ENCODE data around the gene ACOT8.

Gene ACOT8

DNA sequence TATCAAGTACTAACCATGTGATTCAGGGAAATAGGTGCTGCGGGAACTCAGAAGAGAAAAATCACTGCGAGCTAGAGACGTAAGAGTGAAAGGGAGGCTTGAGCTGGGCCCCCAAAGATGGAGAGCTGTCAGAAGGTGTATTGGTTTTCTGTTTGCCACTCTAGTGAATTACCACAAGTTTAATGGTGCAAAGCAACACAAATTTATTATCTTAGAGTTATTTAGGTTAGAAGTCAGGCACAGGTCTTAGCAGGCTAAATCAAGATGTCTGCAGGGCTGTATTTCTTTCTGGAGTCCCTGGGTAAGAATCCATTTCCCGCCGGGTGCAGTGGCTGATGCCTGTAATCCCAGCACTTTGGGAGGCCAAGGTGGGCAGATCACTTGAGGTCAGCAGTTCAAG, 2.7 kb upstream of the ACOT8 start:
- no peak overlapping the region for H3K27ac ChIP-seq (ENCODE audit: low read length)
- no peaks in the 10 kb centered on the region for H3K9me3 ChIP-seq (ENCODE audit: insufficient read depth, low read length, severe bottlenecking)
- no peak overlapping the region for H2AFZ ChIP-seq (ENCODE audit: low read depth, low read length)
- ATAC-seq (ENCODE audit: insufficient read depth, low read depth) (no peak), DNase-seq (no peak)
- H3K36me3 ChIP-seq (ENCODE audit: insufficient read depth, low read length) = peaks cover 5% of the 10 kb centered on the region
- no peaks in the 10 kb centered on the region for H3K27me3 ChIP-seq (ENCODE audit: insufficient read depth, low read length, poor library complexity)
- no peak for TF ChIP-seq EZH2 (IDR thresholded peaks at IDR 0.05; ENCODE audit: borderline replicate concordance, low read depth, low read length, severe bottlenecking)
- TF ChIP-seq, protein P1, sequence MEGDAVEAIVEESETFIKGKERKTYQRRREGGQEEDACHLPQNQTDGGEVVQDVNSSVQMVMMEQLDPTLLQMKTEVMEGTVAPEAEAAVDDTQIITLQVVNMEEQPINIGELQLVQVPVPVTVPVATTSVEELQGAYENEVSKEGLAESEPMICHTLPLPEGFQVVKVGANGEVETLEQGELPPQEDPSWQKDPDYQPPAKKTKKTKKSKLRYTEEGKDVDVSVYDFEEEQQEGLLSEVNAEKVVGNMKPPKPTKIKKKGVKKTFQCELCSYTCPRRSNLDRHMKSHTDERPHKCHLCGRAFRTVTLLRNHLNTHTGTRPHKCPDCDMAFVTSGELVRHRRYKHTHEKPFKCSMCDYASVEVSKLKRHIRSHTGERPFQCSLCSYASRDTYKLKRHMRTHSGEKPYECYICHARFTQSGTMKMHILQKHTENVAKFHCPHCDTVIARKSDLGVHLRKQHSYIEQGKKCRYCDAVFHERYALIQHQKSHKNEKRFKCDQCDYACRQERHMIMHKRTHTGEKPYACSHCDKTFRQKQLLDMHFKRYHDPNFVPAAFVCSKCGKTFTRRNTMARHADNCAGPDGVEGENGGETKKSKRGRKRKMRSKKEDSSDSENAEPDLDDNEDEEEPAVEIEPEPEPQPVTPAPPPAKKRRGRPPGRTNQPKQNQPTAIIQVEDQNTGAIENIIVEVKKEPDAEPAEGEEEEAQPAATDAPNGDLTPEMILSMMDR (IDR thresholded peaks at IDR 0.05; ENCODE audit: borderline replicate concordance, extremely low read depth, low read length, poor library complexity, severe bottlenecking) = no peak
- no peak overlapping the region for H3K4me2 ChIP-seq (ENCODE audit: insufficient read depth, low read length)
- H3K79me2 ChIP-seq (ENCODE audit: insufficient read depth, low read length) = peaks cover 41% of the 10 kb centered on the region
- H4K20me1 ChIP-seq (ENCODE audit: insufficient read depth, low read length) = no peaks in the 10 kb centered on the region
- H3K9ac ChIP-seq (ENCODE audit: low read depth, low read length) = no peak overlapping the region
- H3K4me3 ChIP-seq (ENCODE audit: low read depth in 1 of 2, low read length in 2 of 2) = no peak overlapping the region
- peaks cover 37% of the 10 kb centered on the region for H3K4me1 ChIP-seq (ENCODE audit: insufficient read depth, low read length)

DNA sequence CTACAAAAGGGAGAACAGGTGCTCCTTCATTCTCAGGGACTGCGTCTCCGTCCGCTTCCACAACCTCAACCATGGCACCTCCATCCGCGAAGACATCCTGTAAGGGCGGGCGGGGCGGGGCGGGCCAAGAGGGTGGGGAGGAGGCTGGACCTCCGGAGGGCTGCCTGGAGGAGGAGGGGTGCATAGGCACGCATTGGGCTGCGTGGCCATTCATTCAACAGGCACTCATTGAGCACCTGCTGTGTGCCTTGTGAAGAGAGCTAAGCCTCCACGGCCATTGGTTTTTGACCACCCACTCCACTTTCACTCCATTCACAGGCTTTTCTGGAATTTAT, 657 bp upstream of the ACOT8 start:
- Histone ChIP-seq H2AFZ (ENCODE audit: low read depth, low read length) (peak overlapping the region; percentile 87), H3K9ac (ENCODE audit: low read depth, low read length) (peak overlapping the region; percentile 91), H3K36me3 (ENCODE audit: insufficient read depth, low read length) (peaks cover 16% of the 10 kb centered on the region), H3K27ac (ENCODE audit: low read length) (peak overlapping the region; percentile 82), H3K9me3 (ENCODE audit: insufficient read depth, low read length, severe bottlenecking) (no peaks in the 10 kb centered on the region), H3K4me2 (ENCODE audit: insufficient read depth, low read length) (peak overlapping the region; percentile 80), H4K20me1 (ENCODE audit: insufficient read depth, low read length) (no peaks in the 10 kb centered on the region), H3K4me3 (ENCODE audit: low read depth in 1 of 2, low read length in 2 of 2) (peak overlapping the region; percentile 93 to 94), H3K4me1 (ENCODE audit: insufficient read depth, low read length) (peaks cover 47% of the 10 kb centered on the region), H3K27me3 (ENCODE audit: insufficient read depth, low read length, poor library complexity) (no peaks in the 10 kb centered on the region), H3K79me2 (ENCODE audit: insufficient read depth, low read length) (peaks cover 46% of the 10 kb centered on the region)
- no peak for TF ChIP-seq EZH2 (IDR thresholded peaks at IDR 0.05; ENCODE audit: borderline replicate concordance, low read depth, low read length, severe bottlenecking)
- TF ChIP-seq, protein P1 (IDR thresholded peaks at IDR 0.05; ENCODE audit: borderline replicate concordance, extremely low read depth, low read length, poor library complexity, severe bottlenecking) = no peak
- ATAC-seq (ENCODE audit: insufficient read depth, low read depth) (peak; percentile 2; the same call in 2 of the 3 replicates), DNase-seq (no peak)

DNA sequence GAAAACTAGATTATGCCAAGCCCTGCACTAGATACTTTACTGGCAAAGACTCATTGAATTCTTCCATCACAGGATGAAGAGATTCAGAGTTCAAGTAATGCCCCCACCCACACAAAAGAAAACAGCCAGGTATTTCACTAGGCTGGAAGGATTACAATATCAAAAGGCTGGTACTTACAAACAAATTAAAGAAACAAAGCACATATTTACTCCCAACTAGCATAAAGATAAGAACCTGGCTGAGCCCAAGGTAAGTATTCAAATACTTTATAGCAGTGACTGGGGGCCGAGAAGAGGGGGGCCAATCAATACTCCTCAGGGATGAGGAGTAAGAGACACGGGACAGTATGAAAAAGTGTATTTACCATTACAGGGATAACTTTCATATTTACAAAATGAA, 3.7 kb downstream of the ACOT8 start:
- H3K36me3 ChIP-seq (ENCODE audit: insufficient read depth, low read length) = peaks cover 30% of the 10 kb centered on the region
- no peak overlapping the region for H2AFZ ChIP-seq (ENCODE audit: low read depth, low read length)
- no peaks in the 10 kb centered on the region for H3K27me3 ChIP-seq (ENCODE audit: insufficient read depth, low read length, poor library complexity)
- peaks cover 36% of the 10 kb centered on the region for H3K4me1 ChIP-seq (ENCODE audit: insufficient read depth, low read length)
- no peak overlapping the region for H3K27ac ChIP-seq (ENCODE audit: low read length)
- H4K20me1 ChIP-seq (ENCODE audit: insufficient read depth, low read length) = peaks cover 2% of the 10 kb centered on the region; the same call in 1 of the 2 replicates
- DNase-seq (no peak), ATAC-seq (ENCODE audit: insufficient read depth, low read depth) (no peak)
- H3K9ac ChIP-seq (ENCODE audit: low read depth, low read length) = no peak overlapping the region
- peaks cover 37% of the 10 kb centered on the region for H3K79me2 ChIP-seq (ENCODE audit: insufficient read depth, low read length)
- TF ChIP-seq EZH2 (IDR thresholded peaks at IDR 0.05; ENCODE audit: borderline replicate concordance, low read depth, low read length, severe bottlenecking) = no peak
- TF ChIP-seq, protein P1 (IDR thresholded peaks at IDR 0.05; ENCODE audit: borderline replicate concordance, extremely low read depth, low read length, poor library complexity, severe bottlenecking) = no peak
- no peaks in the 10 kb centered on the region for H3K9me3 ChIP-seq (ENCODE audit: insufficient read depth, low read length, severe bottlenecking)
- no peak overlapping the region for H3K4me2 ChIP-seq (ENCODE audit: insufficient read depth, low read length)
- H3K4me3 ChIP-seq (ENCODE audit: low read depth in 1 of 2, low read length in 2 of 2) = no peak overlapping the region

DNA sequence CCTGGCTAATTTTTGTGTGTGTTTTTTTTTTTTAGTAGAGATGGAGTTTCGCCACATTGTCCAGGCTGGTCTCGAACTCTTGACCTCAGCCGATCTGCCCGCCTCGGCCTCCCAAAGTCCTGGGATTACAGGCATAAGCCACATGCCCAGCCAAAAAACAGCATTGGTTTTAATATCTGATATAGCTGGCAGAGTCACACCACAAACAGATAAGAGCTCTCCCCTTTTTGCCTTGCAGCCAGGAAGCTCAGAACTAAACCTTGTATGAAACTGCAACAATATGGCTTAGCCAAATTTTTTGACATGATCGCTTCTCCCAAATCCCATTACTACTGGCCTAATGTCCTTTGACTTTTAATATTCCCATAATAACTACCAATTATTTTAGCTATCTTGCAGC, 4.9 kb downstream of the ACOT8 start:
- Histone ChIP-seq H4K20me1 (ENCODE audit: insufficient read depth, low read length) (peaks cover 3% of the 10 kb centered on the region; the same call in 1 of the 2 replicates), H3K4me3 (ENCODE audit: low read depth in 1 of 2, low read length in 2 of 2) (no peak overlapping the region)
- no peak for DNase-seq

More for the DNA sequence above, 4.9 kb downstream of the ACOT8 start:
- H3K4me1 ChIP-seq (ENCODE audit: insufficient read depth, low read length) = peaks cover 25% of the 10 kb centered on the region
- peaks cover 26% of the 10 kb centered on the region for H3K79me2 ChIP-seq (ENCODE audit: insufficient read depth, low read length)
- H2AFZ ChIP-seq (ENCODE audit: low read depth, low read length) = no peak overlapping the region
- H3K4me2 ChIP-seq (ENCODE audit: insufficient read depth, low read length) = no peak overlapping the region
- no peak for TF ChIP-seq EZH2 (IDR thresholded peaks at IDR 0.05; ENCODE audit: borderline replicate concordance, low read depth, low read length, severe bottlenecking)
- TF ChIP-seq, protein P1 (IDR thresholded peaks at IDR 0.05; ENCODE audit: borderline replicate concordance, extremely low read depth, low read length, poor library complexity, severe bottlenecking) = no peak
- ATAC-seq (ENCODE audit: insufficient read depth, low read depth) = no peak
- H3K9me3 ChIP-seq (ENCODE audit: insufficient read depth, low read length, severe bottlenecking) = no peaks in the 10 kb centered on the region
- H3K9ac ChIP-seq (ENCODE audit: low read depth, low read length) = no peak overlapping the region
- no peaks in the 10 kb centered on the region for H3K27me3 ChIP-seq (ENCODE audit: insufficient read depth, low read length, poor library complexity)
- H3K27ac ChIP-seq (ENCODE audit: low read length) = no peak overlapping the region
- H3K36me3 ChIP-seq (ENCODE audit: insufficient read depth, low read length) = peaks cover 35% of the 10 kb centered on the region
